NCI-H69 (cell line): Measurements from ENCODE around the gene CLTCL1.
"Not testable (repeated sequence)": the region's sequence is repeated elsewhere in the genome, so short reads cannot be mapped to it uniquely, and the experiment has no call there.

ENCODE experiments used
- DNase-seq: peaks from one replicate; lab custom pipeline; 2025; lab: John Stamatoyannopoulos, UW

Gene CLTCL1

DNA sequence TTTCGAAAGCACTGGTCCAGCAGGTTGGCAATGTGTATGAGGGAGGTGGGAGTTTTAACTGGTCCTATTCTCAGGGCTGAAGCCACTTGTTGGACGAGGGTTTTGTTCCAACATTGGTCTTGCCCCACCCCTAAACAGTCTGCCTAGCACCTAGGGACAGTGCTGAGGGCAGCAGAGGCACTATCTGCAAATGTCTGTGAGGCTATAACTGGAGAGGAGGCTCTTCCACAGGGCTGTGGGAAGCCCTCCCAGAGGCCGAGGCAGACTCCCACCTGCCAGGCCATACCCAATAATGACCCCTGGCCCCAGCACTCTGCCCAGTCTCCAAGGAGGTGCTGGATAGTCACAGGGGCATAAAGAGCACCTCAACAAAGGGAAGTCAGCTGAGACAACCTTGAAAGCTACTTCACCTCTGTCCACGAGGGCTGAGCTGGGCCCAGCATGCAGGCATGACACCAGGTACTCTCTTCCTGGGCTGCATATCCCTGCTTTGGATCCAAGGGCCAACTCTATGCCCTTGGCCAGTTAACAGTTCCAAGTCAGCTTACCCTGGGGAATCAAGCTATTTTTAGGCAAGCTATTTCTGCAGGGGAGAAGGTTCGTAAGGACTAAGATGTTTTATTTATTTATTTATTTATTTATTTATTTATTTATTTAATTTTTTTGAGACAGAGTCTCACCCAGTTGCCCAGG is 72.8 kb downstream of the CLTCL1 start:
- peak; percentile 76 for DNase-seq

DNA sequence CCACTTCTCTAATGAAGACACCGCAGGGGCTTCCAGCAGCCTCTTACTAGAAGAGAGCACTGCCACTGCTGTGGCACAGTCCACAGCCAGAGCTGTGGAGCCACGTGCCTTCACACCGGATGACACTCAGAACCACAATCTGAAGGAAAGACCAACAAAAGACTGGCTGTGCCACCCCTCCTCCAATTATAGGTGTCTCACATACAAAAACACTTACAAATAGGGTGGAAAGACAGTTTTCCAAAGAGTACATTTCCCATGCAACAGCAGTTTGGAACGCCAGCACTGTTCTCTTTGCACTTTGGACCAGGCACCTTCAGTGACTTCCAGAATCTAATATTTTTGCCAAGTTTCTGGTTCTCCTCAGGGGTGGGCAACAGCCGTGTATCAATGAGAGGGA is 74.9 kb downstream of the CLTCL1 start:
- DNase-seq, result no peak

DNA sequence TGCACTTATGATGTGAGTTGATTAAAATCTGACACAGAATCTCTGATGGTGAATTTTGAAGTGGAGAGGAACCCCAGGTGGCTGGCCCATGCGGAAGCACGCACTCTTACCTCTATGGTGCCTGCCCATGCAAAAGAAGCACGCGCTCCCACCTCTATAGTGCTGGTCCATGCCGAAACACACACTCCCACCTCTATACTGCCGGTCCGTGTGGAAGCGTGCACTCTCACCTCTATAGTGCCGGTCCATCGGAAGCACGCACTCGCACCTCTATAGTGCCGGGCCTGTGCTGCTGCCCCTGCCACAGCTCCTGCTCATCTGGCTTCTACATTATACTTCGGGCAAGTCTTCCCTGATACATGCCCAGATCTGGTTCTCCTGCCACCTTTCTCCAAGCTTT is 76.2 kb downstream of the CLTCL1 start:
- no peak for DNase-seq

DNA sequence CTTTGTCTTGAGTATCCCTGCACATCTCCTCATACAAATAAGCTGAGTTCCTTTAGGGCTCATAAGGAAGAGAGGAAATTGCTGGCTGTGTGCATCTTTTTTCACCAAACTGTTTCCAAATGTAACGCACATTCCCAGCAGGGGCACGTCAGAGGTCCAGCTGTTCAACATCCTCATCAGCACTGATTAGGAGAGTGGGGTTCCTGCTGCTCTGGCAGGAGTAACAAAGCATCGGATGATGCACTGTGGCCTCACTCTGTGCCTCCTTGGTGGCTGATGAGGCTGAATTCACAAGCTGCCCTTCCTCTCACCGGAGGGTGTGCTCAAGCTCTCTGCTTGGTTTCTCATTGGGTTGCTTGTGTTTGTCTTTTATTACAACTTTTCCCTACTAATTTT is 77.4 kb downstream of the CLTCL1 start:
- DNase-seq, result peak; percentile 65

DNA sequence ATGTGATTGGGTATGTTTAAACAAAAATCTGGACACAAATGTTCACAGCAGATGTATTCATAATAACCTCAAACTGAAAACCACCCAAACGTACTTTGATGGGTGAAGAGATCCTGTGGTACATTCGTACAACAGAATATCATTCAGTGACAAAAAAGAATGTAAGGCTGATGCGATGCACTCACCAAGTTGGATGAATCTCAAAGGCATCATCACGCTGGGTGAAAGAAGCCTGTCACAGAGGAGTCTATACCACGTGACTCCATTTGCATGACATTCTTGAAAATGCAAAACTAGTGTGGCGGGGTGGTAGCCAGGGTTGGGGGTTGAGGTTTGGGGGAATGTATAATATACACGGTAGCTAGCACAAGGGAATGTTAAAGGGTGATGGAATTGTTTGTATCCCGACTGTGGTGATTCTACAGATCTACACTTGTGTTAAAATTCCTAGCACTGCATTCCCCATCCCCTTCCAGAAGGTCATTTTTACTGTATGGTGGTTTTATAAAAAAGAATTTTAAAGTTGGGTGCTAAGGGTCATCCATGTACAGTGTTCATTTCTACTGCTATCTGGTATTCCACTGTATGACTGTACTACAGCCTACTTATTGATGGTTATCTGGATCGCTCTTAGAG is 78.0 kb downstream of the CLTCL1 start:
- DNase-seq, result no peak

DNA sequence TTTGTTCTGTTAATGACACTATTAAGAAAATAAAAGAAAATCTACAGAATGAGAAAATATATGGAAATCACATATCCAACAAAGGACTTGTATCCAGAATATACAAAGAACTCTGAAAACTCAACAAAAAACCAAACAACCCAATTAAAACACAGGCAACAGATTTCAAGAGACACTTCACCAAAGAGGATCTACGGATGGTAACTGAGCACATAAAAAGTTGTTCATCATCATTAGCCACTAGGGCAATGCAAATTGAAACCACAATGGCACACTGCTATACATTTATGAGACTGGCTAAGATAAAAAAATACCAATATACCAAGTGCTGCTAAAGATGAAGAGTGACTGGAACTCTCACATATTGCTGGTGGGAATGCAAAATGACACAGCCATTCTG is 78.5 kb downstream of the CLTCL1 start:
- no peak for DNase-seq

DNA sequence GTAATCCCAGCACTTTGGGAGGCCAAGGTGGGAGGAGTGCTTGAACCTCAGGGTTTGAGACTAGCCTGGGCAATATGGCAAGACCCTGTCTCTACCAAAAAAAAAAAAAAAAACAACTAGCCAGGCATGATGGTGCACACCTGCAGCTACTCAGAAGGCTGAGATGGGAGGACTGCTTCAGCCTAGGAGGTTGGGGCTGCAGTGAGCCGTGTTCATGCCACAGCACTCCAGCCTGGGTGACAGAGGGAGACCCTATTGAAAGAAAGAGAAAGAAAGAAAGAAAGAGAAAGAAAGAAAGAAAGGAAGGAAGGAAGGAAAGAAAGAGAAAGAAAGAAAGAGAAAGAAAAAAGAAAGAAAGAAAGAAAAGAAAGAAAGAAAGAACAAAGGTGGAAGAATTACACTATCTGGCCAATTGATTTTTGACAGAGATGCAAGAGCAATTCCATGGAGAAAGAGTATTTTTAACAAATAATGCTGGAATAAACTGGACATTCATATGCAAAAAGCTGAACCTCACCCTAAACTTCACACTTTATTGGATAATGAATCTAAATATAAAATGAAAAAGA is 79.1 kb downstream of the CLTCL1 start:
- DNase-seq, result no peak

DNA sequence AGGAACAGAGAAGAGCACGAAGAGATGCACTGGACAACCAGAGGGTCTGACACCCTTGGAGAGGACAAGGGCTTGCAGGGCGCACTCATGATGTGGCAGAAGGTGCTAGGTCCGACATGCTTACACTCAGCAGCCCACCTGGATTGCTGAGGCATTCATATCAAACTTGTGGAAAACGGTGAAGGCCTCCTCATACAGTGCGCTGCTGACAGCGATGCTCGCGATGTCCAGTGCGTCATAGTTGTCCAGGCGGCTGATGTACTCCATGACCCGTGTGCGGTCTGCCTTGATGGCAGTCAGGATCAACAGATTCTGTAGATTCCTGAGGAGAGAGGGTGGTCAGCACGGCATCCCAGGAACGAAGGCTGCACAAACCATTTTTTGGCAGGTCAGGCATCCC is 81.3 kb downstream of the CLTCL1 start:
- DNase-seq, result no peak

DNA sequence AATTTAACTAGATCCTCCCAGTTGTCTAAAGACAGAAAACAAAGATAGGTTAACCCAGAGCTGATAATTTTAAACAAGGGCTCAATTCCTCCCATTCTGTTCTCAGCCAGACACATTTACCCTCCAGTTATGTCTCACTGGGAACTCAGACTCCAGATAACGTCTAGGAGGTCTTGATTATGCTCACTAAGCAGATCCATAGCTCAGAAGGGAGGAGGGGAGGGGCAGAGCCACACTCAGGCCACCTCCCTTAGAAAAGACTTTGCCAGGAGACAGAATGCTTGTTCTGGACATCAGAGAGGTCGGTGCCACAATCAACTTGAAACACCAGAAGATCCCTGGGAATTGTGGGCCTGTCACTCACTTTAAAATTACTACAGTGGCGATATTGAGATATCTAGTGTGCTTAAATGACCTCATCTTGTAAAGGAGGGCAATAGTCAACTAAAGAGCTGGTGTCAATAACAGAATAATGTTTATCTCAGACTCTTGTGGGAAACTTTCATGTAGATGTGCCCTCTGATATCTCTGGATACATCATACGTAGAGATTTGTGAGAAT is 83.2 kb downstream of the CLTCL1 start:
- no peak for DNase-seq

DNA sequence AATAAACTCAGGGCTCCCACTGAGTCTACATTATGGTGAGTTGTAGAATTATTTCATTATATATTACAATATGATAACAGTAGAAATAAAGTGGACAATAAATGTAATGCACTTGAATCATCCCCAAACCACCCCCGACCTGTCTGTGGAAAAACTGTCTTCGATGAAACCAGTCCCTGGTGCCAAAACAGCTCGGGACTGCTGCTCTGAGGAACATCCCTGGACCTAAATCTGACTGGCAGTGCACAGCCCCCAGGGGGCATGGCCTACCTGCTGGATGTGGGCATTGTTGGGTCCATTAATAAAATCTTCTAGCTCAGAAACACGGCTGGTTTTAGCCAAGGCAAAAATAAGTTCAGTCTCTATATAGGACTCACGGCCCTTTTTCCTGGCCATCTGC is 83.6 kb downstream of the CLTCL1 start:
- no peak for DNase-seq

DNA sequence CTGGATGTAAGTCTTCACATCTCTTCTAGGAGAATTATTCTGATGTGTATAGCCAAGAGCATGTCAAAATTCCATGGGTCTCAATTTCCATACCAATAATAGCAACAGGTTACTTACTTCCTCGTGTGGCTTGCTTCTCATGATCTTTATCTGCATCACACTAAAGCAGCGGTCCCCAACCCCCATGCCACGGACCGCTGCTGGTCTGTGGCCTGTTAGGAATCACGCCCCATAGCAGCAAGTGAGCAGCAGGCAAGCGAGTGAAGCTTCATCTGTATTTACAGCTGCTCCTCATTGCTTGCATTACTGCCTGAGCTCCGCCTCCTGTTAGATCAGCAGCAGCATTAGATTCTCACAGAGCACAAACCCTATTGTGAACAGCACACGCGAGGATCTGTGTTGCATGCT is 84.1 kb downstream of the CLTCL1 start:
- DNase-seq, result no peak

DNA sequence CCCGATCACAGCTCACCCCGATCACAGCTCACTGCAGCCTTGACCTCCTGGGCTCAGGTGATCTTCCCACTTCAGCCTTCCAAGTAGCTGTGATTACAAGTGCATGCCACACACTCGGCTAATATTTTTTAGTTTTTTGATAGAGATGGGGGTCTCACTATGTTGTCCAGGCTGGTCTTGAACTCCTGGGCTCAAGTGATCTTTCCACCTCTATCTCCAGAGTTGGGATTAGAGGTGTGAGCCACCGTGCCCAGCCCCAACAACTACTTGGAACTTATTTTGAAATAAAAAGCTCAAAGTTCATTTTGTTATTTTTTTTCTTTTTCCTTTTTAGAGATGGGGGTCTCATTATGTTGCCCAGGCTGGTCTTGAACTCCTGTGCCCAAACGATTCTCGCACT is 85.2 kb downstream of the CLTCL1 start:
- no peak for DNase-seq

DNA sequence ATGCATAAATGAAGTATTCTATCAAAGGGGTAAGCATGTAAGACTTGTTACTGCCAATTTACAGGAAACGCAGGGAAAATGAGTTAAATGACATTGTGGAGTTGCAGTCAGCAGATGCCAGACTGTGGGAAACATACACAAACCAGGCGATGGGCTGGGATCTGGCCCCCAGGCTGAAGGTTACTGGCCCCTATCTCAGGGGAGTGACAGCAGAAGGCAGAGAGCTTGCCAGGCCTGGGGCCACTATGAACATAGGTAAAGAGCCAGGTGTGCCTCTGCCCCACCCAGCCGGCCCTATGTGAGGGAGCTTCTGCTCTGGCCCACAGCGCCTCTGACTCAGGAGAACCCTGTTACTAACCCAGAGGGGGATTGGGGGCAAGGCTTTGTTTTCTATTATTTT is 86.9 kb downstream of the CLTCL1 start:
- peak; percentile 67 for DNase-seq

DNA sequence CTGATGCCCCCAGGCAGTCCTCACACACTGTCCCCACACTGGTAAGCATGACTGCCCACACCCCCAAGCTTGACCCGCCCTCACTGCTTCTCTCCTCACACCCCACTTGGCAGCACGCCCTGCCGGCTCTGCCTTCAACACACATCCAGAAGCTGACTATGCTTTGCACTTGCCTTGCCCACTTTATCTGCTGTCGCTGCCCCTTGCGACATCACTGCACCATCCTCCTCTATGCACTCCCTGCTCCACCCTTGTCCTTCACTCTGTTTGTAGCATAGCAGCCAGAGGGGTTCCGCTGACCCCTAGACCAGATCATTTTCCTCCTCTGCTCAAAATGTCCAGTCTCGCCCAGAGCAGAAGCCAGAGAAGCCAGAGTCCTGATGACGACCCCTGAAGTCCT is 87.7 kb downstream of the CLTCL1 start:
- peak; percentile 51 for DNase-seq

DNA sequence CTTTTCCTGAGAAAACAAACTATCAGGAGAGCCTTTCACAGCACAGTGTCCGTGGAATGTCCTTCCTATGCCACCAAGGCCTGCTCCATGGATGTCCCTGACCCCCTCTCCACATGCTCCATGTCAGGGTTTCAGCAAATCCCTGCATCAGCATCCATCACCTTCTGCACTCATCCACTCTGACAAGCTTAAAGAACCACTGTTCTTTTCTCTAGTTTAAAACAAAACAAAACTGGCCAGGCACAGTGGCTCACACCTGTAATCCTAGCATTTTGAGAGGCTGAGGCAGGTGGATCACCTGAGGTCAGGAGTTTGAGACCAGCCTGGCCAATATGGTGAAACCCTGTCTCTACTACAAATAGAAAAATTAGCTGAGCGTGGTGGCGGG is 88.7 kb downstream of the CLTCL1 start:
- not testable (repeated sequence) for DNase-seq

DNA sequence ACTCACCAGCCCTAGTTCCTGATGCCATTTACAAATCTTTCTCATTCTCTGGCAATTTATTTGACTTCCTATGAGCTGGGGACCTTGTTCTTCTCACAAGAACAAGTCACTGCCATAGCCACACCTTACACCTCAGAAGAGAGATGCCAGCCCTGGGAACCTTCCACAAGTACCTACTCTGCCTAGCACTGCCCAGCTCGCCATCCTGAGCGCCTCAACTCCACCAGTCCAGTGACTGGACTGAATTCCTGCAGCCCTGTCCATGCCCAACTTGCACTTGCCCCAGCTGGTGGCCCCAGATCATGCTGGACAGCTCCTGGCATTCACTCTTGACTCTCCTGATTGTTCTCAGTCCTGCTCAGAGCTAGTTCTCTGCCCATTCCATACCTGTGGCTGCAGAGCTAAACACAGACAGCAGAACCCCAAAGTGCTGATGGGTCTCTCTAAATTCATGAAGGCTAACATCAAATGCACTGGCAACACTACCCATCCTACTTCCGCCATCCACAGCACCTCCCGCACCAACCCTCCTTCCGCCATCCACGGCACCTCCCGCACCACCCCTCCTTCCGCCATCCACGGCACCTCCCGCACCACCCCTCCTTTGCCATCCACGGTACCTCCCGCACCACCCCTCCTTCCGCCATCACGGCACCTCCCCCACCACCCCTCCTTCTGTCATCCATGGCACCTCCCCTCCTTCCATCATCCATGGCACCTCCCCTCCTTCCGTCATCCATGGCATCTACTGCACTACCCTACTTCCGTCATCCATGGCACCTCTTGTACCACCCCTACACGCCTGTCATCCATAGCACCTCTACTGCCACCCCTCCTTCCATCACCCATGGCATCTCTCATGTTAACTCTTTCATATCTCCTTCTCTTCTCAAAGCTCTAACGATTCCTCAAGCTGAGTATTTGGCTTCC is 89.4 kb downstream of the CLTCL1 start:
- peak; percentile 94 for DNase-seq

DNA sequence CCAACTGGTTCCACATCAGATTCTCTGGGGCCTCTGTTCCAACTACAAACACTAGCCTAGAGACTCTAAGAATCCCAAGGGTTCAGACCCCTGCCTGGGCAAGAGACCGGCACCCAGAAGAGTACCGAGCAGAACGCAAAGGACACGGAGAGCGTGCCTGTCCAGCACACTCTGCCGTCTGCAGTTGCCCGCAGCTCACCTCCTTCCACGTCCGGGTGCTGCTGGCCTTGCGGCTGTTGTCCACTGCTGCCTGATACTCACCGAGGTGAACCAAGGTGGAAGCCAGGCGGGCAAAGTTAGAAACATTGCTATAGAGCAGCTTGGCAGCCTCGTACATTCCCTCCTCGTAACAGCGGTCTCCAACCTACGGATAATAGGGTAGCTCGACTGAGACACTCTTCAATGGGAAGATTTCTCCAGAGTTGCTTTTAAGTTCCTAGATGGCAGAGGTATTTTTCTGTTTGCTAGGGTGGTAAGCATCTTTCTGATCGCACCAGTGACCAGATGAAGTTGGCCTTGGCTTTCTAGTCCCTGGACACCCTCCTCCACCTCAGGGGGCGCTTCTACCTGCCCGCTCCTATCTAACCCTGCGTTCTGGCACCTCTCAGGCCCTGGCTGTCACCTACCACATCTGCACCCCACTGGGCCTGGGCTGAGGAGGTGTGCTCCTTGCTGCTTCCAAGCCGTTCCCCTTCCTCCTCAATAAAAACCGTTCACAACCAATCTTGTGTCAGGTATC is 90.2 kb downstream of the CLTCL1 start:
- no peak for DNase-seq

DNA sequence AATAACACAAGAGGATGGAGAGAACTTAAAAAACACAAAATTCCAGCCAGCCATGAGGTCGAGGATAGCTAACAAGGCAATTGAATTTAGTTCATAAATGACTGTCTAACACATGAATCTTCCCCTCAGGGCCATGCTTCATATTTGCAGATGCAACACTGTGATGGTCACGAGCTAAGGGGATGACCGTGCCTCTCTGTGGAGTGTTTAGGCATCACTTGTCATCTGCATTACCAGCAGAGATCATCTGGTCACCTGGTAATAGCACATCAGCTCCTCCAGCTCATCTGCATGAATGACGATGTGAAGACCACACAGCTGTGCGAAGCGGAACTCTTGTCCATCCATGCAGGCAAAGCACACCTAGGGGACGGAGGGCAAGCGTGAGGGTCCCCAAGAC is 92.0 kb downstream of the CLTCL1 start:
- no peak for DNase-seq

DNA sequence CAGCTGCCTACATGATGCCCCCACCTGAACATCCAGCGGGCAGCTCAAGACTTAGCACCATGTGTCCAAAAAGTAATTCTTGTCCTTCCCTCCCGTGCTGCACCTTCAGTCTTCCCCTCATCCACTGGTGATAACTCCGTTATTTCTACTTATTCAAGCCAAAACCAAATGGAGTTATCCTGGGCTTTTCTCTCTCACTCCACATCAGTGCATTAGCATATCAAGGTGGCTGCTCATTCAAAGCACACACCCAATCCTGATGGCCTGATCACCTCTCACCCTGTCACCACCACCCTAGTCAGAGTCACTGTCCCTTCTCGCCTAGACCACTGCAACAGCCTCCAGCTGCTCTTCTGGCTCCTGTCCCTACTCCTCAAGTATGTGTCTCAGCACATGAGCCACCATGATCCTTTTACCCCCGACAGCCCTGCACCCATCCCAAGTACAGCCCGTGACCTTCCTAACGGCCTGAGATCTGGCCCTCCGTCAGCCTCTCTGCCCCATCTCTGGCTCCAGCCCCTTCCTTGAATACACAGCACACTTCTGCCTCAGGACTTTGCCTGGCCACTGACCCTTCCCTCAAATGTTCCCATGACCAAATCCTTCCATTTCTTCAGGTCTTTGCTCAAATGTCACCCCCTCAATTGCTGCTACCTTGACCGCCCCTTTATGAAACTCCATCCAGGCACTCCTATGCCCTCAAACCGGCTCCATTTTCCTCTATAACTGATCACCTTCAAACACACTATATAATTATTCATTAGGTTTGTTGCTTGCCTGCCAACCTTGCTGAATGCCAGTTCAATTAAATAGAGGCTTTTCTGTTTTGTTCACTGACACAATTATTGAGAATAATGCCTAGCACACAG is 93.3 kb downstream of the CLTCL1 start:
- DNase-seq, result no peak

DNA sequence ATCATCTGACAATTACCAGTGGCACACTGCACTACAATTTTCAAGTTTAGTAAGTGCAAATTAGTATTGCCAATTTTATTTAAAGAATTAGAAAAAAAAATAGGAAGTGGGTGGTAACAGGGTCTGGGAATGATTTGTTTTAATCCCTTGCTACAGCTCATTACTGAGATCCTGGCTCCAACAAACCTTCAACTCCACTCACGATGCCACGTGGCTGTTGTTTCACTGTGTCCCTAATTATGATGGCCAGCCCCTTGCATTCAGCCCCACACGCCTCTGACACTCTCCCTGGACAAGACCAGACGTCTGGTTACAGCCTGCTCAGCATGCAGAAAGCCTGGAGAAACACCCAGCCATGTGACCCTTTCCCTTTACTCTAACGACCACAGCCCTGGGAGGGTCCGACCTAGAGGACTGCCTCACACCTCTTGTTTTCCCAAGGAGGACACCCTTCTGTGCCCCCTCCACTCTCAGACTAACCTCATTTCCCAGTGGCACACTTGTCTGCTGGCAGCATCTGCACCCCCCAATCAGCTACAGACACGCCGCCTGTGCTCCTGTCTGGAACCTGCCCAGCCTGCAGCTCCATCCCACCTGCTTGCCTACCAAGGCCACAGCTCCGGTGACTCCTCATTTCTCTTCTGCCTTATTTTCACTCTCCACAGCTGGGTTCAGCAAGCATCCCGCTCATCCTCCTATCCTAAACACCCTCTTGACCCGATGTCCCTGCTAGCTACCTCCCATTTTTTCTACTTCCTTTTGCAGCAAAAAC is 94.5 kb downstream of the CLTCL1 start:
- no peak for DNase-seq
